Occipital lobe (tissue), 2 donors: Measurements from ENCODE around the gene HIPK2. TPM values are rescaled to one million over a fixed set of nuclear protein-coding genes. Genes with fewer than 3 reads are reported as not detected.

Experiments
- DNase-seq: peaks from one replicate; lab custom pipeline; 2025; lab: John Stamatoyannopoulos, UW
- total RNA-seq: library from RNA; depleted of rRNA; stranded (reverse); fragments of >200 nt; gene quantifications from one replicate; pipeline ENCODE4 v1.2.3, GENCODE V29; 2014

Gene HIPK2
- total RNA-seq, 1 donor from 2014 or later: 12.0 TPM

- no peak for DNase-seq
Observed at GRCh38 chr7:139735912-139736595, 41.7 kb downstream of the HIPK2 start.

DNA sequence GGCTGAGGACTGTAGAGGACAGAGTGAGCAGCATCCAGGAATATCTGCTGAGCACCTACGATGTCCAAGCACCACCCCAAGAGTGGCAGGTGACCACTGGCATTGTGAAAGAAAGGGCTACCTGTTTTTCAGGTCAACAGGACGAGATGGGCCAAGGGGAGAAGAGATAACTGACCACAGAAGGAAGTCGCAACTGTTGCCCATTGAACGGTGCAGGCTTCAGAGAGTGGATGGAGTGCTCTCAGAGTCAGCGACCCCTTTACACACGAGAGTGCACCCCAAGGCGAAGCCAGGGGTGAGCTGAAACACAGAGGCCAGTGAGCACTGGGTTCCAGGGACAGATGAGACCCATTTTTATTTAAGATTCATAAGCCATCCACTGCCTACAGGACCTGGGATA lies 42.3 kb downstream of the HIPK2 start:
- no peak for DNase-seq

DNA sequence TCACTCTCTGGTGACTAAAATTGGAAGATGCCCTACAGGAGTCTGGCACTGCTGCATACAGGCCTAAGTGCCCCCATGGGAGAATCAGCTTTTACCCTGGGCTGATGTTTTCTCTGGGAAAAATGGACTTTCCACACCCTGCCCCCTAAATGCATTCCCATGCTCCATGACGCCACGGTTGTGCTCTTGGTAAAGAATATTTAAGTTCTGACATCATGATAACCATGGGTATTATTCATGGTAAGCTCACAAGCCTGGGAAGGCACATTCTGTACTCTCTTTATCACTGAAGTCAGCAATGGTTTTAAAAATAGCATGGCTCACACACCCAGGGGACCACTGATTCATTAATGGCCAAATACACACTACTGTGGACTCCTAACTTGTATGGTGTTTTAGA lies 43.4 kb downstream of the HIPK2 start:
- DNase-seq: no peak

- DNase-seq: no peak
Observed at GRCh38 chr7:139733751-139734150, 44.0 kb downstream of the HIPK2 start.

DNA sequence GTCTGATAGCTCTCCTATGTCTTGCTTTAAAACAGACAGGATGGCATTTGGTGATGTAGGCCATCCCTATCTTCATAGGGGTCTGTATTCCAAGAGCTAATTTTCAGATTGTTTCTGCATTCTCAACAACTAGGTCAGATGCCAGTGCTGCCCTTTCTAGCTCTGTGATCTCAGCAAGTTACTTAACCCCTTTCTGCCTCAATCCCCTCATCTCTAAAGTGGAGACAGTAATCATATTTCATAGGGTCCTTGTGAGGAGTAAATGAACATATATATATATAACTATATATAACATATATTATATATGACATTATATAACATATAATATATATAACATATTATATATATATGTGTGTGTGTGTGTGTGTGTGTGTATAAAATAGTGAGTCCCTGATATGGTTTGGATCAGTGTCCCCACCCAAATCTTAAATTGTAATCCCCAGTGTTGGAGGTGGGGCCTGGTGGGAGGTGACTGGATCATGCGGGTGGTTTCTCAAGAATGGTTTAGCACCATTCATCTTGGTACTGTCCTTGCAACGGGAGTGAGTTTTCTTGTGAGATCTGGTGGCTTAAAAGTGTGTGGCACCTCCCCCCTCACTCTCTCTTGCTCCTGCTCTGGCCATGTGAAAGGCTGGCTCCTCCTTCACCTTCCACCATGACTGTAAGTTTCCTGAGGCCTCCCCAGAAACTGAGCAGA lies 45.2 kb downstream of the HIPK2 start:
- DNase-seq: no peak

DNA sequence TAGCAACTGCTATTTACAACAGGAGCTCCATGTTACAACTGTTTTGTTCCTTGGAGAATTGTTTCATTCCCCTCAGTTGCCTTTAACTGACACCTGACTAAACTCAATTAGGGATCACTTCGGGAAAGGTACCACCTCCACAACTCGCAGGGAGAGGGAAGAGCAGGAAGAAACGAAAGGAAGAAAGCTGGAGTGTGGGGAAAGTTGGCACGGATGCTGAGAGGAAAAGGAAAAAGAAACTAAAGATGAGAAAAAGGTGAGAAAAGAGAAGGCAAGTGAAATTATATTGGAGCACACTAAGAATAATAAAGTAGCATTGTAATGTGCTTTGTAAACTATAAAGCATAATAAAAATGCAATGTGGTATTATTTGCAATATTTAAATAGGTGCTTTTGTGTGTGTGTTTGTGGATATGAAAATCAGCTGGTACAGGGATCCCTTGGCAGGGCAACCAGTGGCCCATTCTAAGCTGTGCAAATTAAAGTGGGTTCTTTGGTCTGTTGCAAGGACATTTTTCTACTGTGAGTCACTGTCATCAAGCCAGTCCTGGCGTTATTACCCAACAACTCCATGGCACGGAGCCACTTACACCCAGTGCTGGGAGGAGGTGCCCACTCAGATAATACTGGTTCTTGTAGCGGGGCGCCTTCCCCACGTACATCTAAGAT lies 45.9 kb downstream of the HIPK2 start:
- DNase-seq: peak; percentile 53

GRCh38 chr7:139730746-139731612 lies 46.8 kb downstream of the HIPK2 start:
- DNase-seq: no peak

DNA sequence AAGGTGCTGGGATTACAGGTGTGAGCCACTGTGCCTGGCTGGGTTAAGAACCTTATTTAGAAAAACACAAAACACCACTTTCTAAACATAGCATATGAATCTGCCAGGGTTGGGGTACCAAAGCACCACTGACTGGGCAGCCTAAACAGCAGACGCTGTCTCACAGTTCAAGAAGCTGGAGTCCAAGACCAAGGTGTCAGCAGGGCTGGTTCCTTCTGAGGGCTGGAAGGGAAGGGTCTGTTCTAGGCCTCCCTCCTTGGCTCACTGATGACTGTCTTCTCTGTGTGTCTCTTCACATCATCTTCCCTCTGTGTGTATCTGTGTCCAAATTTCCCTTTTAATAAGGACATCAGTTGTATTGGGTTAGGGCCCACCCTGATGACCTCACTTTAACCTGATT lies 49.6 kb downstream of the HIPK2 start:
- DNase-seq: no peak

DNA sequence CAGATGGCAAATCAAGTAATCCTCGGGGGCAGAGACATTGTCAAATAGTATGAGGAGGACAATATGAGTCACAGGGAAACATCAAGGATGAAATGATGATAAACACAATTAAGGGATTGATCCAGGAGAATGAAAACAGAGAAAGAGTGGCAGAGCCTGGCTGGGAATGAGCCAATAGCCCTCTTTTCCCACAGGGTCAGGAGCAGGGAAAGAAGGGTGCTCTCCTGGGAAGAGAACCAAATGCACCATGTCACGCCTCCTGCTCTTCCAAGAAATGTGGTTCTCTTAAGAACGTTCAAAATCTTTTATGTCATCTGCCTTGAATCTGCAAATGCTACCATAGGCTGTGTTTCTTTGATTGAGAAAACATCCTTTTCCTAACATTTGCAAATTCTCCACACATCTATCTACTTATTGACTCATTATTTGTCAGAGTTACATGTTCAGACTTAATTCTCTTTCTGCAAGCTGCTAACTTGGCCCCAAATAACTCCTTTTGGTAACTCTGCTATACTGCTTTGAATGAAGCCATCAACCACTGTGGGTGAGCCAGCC lies 50.6 kb downstream of the HIPK2 start:
- DNase-seq: no peak

GRCh38 chr7:139726485-139726869 lies 51.3 kb downstream of the HIPK2 start:
- DNase-seq: no peak

GRCh38 chr7:139725858-139726484 lies 51.8 kb downstream of the HIPK2 start:
- no peak for DNase-seq

DNA sequence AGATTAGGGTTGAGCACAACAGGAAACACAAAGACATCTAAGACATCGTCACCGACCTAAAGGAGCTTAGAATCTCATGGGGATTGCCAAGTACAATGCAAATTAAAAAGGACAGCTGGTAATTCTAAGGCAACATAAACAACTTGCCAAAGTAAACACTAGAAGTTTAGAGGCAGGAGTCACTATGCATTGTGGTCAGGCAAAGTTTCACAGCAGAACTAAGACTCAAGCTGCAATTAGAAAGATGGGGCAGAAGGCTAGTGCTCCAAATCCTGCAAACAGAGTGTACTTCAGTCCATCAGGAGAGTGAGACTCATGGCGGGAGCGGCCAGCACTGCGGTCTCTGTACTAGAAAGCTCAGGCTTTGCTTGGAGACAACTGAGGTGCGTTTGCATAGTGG lies 52.7 kb downstream of the HIPK2 start:
- no peak for DNase-seq

DNA sequence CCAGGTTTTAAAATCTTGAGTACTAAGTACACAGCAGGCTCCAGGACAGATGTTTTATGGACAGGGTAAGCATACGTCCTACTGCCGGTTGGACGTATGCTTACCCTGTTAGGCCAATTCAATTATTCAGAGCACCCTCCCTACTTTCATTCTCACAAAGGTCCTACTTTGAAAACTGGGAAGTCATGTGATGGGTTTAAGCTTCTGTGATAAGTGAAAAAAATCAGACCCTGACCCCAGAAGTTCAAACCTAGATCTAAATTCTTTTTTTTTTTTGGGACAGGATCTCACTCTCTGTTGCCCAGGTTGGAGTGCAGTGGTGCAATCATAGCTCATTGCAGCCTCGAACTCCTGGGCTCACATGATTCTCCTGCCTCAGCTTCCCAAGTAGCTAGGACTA lies 55.2 kb downstream of the HIPK2 start:
- no peak for DNase-seq

DNA sequence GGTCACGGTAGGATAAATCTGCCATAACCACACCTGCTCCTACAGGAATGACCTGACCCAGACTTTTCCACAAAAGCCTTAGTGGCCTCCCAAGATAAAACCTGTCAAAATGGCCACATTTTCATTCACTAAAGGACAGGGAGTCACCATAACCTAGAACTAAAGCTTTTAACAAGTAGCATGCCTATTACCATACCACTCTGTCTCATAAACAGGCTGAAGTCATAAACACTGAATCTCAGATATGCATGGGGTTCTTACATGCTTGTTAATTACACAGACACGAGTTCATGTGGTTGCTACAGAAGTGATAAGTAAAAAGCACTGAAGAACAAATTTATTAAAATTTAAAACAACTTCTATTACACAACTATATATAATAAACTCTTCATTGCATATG lies 56.0 kb downstream of the HIPK2 start:
- DNase-seq: no peak

DNA sequence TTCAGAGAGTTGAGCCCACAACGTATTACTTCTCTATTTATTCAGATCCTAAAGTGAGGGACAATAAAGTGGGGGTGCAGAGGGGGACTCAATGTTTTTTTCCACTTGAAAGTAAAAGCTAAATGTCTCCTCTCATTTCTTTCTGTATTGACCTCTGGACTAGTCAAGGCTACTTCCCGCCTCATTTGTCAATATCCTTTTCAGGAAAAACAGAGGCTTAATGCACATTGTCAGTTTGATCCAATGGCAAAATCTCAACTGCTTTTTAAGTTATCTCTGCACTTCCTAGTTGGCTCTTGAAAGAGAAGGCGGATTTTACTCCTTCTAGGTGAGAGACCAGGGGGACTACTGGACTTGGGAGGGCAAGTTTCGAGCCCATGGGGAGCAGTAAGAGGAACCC lies 56.4 kb downstream of the HIPK2 start:
- DNase-seq: no peak

DNA sequence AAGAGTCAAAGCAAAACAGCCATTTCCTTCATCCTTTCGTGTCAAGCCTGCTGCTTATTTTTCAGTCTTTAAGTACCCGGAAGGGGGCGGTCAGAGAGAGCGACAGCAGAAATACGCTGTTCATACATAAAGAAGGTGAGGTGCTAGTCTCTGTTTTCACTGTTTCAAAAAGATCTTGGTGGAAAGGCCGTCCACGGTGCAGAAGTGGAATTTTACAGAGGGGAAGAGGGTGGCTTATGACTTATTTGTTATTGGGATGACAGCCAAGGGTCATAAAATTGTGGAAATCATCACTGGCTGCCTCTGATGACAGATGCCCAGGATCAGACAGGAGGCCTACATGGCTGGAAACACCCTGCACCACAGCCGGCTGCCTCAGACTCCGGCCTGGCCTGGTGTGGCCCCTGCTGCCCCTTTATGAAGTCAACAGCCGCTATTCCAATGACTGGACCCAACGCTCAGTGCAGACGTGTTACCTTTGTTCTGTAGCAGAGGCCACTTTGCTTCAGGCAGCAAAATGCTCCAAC lies 57.0 kb downstream of the HIPK2 start:
- no peak for DNase-seq

DNA sequence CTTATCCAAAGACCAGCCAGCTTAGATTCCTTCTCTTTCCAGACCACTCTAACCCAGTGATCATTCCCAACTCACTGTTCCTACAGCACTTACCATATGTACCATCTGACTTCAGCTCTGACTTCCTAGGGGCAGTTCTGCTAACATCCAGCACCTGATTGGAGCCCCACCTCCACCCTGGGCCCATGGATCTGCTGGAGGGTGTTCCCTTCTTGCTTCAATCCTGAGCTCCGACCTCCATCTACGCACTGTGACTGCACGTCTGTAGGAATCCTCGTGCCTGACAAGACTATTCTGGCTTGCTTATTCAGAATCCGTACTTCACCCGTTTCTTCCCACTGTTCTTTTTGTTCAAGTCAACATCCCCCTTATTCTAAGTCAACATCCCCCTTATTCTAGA lies 57.6 kb downstream of the HIPK2 start:
- DNase-seq: no peak

DNA sequence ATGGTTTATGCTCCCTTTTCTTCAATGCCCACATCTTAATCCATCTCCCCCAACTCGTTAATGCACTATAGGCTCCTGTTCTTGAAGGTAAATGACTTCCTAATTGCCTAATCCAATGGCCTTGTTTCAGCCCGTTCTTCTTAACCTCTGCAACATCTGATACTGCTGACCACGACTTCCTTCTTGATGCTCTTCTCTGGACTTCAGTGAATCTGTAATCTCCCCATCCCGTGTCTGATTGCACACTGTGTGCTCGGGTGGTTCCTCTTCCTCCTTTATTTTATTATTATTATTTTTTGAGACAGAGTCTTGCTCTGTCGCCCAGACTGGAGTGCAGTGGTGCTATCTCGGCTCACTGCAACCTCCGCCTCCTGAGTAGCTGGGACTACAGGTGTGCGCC lies 58.9 kb downstream of the HIPK2 start:
- DNase-seq: no peak

- DNase-seq: no peak
Observed at GRCh38 chr7:139718141-139718540, 59.7 kb downstream of the HIPK2 start.

DNA sequence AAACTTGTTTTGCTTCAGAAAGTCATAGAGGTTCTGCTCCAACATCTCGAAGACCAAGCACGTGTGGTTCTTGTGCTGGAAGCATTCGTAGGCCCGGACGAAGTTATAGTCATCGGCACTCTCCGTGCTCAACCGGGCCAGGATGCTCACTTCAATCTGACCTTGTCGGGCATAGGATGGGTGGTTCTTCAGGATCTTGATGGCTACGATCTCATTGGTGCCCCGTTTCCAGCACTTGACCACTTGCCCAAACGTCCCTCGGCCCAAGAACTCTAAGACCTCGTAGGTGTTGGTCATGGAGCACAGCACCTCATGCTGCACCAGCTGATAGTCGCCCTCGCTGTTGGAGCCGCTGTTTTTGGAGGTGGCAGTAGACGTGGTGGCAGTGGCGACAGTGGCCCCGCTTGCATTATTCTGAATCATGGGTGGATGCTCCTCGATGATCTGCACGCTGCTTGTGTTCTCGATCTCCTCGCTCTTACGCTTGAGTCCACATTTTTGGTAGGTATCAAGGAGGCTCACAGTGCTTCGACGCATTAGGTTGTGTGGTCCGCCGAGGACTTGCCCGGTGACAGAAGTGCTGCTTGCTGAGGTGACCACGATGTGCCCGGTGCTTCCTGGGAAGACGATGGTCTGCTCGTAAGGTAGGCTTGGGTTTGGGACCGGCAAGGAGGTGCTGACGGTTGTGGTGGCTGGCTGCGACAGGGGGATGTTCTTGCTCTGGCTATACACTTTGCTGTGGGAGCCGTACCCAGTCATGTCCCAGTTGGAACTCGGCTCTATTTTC lies 61.4 kb downstream of the HIPK2 start:
- DNase-seq: no peak
